ENCODE data around the gene ABCB1. TPM values are rescaled to one million over a fixed set of nuclear protein-coding genes. Genes with fewer than 3 reads are reported as not detected.

The ABCB1 gene
- total RNA-seq, 2 experiments from 2014 or later = 4.7 to 5.4 TPM

Other genes with a start within 250 kb of the ABCB1 start
- not detected for gene ABCB4, start 125.2 kb downstream of the ABCB1 start, total RNA-seq
- under 1 TPM; 0.43 to 0.53 TPM for gene RUNDC3B, start 27.5 kb upstream of the ABCB1 start, total RNA-seq

Data from activated CD4-positive, alpha-beta memory T cell treated with anti-CD3 and anti-CD28 coated beads for 36 hours (primary cell).